LNCaP clone FGC (cell line): Measurements from ENCODE around the gene SMARCA2.

ENCODE experiments used
- DNase-seq: peaks from one replicate; pipeline ENCODE4 v3.0.0-alpha.2; 2011; ENCODE audit warnings: low read depth
- H3K4me3 ChIP-seq: 2 replicates; pipeline ENCODE4 v1.5.1; 2011; ENCODE audit warnings: mild to moderate bottlenecking, low read depth, low read length, control low read depth
- TF ChIP-seq, protein P1 (sequence below): IDR thresholded peaks from 2 replicates; pipeline ENCODE4 v1.5.1; 2012; ENCODE audit warnings: mild to moderate bottlenecking; ENCODE audit not compliant: control insufficient read depth, insufficient read depth; ENCODE audit errors: extremely low read depth

SMARCA2 gene

DNA sequence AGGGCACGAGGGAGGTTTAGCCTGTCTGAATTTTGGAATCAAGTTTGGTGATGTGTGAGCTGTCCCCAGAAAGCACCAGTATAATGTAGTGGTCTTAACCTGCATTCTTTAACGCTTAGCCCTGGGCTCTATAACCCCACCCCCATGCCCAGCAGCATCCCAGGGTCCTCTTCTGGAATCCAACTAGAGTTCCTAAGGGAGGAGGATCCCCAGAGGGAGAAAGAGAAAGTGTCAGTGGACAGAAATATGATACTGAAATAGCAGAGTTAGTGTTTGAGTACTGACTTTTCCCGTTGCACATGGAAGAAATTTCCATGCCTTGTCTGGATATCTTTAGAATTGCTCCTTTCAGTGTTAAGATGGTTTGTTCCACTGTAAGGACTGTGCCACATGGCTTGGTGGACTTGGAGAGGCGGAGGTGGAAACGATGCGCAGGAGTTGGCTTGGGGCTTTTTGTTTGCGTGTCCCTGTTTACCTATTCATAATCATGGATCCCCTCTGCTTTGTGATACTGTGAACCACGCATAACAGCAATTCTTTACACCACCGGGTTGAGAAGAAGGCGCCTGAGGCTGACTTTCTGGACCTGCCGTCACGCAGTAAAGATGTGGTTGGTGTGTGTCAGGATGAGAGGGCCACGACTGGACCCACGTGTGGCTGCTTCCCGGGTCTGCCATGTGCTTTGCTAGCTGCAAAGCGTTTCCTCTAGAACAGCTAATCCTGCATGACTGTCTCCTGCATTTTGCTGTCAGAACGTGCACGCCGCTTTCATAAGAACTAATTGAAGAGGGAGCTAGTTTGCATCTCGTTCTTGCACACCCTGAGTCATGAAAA, 142.3 kb downstream of the SMARCA2 start:
- DNase-seq: no peak
- TF ChIP-seq, protein P1, sequence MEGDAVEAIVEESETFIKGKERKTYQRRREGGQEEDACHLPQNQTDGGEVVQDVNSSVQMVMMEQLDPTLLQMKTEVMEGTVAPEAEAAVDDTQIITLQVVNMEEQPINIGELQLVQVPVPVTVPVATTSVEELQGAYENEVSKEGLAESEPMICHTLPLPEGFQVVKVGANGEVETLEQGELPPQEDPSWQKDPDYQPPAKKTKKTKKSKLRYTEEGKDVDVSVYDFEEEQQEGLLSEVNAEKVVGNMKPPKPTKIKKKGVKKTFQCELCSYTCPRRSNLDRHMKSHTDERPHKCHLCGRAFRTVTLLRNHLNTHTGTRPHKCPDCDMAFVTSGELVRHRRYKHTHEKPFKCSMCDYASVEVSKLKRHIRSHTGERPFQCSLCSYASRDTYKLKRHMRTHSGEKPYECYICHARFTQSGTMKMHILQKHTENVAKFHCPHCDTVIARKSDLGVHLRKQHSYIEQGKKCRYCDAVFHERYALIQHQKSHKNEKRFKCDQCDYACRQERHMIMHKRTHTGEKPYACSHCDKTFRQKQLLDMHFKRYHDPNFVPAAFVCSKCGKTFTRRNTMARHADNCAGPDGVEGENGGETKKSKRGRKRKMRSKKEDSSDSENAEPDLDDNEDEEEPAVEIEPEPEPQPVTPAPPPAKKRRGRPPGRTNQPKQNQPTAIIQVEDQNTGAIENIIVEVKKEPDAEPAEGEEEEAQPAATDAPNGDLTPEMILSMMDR: no peak
- peak overlapping the region; percentile 68 for H3K4me3 ChIP-seq

DNA sequence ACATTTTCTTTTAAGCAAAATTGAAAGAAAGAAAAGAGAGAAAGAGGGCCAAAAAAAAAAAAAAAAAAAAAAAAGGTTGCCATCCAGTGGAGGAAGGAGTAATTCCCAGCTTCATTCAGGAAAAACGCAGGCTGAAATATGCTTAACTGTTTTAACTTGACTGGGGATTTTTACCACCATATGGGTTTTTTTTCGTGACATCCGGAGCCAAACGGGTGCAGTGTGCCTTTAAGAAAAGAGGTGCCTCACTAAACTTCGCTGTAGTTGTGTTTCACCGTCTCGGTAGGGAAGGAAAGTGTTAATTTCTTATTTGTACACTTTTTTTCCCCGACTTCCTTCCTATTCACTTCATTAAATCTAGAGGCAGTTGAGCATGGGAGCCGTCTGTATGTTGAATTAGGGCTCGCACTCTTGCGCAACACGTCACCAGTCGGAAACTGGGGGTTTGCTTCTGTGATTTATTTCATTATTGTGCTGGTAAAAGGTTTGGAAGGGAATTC, 143.0 kb downstream of the SMARCA2 start:
- H3K4me3 ChIP-seq: peak overlapping the region; percentile 68
- TF ChIP-seq, protein P1: no peak
- DNase-seq: peak; percentile 38

DNA sequence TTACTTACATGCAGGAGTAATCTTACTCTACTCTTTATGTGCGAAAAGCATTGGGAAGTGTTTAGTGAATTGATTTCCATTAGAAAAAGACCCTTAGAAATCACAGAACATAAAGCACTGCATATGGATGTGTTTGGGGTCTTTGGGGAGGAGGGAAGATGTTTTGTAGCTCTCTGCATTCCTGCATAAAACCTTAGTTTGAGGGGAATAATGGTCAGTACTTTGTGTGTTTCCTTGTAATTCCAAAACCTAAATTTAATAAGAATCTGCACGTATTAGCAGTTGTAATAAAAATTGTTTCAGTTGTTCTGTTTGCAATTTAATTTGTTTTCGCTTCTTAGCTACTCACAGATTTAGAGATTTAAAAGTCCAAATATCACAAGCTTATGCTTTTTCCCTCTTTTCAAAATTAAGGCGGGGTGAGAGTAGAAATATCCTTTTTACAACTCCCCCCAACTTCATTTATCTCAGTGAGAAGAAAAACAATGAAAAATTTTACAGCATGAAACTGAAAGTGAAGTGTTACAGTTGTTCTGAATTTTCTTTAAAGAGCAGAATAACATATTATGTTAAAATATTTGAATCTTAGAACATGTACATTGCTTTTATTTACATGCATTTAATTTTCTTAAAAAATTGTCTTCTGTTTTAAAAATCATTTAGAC, 143.8 kb downstream of the SMARCA2 start:
- DNase-seq: no peak
- peak overlapping the region; percentile 68 for H3K4me3 ChIP-seq
- TF ChIP-seq, protein P1: no peak

DNA sequence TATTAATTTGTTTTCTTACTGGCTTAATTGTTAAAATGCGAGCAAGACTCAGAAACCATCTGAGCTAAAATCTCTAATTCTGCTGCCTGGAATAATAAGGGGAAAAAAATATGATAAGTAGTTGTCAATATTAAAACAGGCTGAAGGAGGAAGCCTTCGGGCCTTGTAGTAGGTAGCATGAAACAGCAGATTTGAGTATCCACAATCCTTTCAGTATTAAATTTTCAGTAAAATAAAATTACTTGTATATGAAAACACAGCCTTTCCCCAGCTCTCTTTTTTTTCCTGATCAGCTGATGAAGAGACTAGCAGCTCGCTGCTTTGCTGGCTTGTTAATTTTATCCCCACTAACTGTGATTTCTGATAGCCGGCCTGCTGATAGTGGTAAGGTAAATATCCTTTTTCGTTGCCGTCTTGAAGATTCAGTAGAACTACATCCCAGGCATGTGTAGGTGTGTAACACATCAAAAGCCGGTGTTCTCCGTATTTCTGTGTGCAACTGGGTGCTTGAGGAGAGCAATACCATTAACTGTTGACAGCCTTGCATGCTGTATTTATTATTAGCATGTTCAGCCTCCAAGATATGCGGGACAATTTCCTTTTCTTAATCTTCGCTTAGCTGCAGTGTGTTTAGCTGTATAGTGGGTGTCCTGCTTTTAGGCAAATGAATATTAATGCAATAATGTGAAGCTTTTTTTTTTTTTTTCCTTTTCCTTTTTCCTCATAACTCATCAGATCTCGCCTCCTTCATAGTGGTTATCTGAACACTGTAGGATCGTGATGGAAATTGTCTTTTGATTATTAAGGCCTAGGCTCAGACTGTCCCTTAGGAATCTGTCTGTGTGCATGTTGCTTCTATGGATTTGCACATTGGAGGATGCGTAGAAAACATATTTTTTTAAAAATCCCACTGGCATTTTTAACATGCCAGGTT, 144.6 kb downstream of the SMARCA2 start:
- DNase-seq: no peak
- peak overlapping the region; percentile 68 for H3K4me3 ChIP-seq
- TF ChIP-seq, protein P1: no peak

DNA sequence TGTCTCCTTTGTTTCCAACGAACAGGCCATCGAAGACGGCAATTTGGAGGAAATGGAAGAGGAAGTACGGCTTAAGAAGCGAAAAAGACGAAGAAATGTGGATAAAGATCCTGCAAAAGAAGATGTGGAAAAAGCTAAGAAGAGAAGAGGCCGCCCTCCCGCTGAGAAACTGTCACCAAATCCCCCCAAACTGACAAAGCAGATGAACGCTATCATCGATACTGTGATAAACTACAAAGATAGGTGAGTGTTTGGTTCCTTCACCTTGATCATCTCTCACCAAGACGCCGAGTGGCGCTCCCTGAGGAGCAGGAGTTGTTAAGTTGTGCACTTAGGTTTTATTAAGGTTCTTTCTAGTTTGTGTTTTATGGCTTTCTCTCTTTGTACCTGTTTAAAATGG, 146.5 kb downstream of the SMARCA2 start:
- TF ChIP-seq, protein P1: no peak
- DNase-seq: no peak

DNA sequence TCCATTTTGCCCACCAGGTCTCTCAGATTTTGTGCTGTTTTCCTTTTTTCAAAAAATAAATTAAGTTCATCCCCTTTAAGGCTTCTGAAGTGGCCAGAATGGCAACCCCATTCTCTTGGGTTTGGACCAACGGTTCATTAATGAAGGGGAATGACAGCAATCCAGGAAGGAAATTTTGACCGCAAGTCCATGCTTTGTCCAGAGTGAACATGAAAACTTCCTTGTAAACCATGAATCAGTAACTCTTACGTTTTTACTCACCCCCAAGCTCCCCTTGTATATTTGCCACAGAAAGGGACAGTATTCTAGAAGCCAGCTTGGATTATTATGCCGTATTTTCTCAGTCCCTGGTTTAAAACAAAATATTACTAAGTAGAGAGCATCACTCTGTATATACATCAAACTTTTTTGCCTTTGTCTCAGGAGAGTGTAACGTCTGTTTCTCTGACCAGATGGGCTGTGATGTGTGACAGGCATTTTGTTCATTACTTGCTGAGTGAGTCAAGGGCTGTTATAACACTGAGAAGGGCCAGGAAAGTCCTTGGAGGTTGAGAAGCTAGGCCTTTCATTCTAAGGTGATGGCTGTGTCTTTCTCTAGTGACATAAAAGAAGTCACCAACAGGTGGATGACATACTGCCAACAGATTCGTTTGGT, 148.2 kb downstream of the SMARCA2 start:
- DNase-seq: no peak
- no peak overlapping the region for H3K4me3 ChIP-seq
- TF ChIP-seq, protein P1: no peak

More for the DNA sequence above, 146.5 kb downstream of the SMARCA2 start:
- H3K4me3 ChIP-seq: no peak overlapping the region
